PC-3 (cell line): ENCODE results near the gene ZNF148. TPM values are rescaled to one million over a fixed set of nuclear protein-coding genes. Genes with fewer than 3 reads are reported as not detected.

Experiments
- ATAC-seq: fragments of 200-7000 bp; cut with Tn5 transposase; 2 replicates; pipeline ENCODE4 v1.9.1; 2020; ENCODE audit warnings: mild to moderate bottlenecking, moderate library complexity
- BruUV-seq: library from RNA; stranded (reverse); fragments of 400-500 nt; replicated peaks from 2 replicates; lab custom pipeline; 2021; lab: Mats Ljungman, UMichigan
- CTCF ChIA-PET: fragments of 300-600 bp; sonication (Branson Sonifier 250); formaldehyde crosslinking; loops from one replicate; lab custom pipeline; 2022; ENCODE audit warnings: antibody characterized with exemption; lab: Charles Lee
- POLR2A ChIA-PET: fragments of 300-600 bp; sonication (Branson Sonifier 250); formaldehyde crosslinking; loops from one replicate; lab custom pipeline; 2022; ENCODE audit warnings: antibody characterized with exemption; ENCODE audit not compliant: unreplicated experiment; lab: Charles Lee
- DNase-seq: peaks from one replicate; pipeline ENCODE4 v3.0.0-alpha.2; 2015
- H2AFZ ChIP-seq: fragments of 300-600 bp; sonication (generic); 2 replicates; pipeline ENCODE4 v1.6.0; 2016; ENCODE audit warnings: antibody characterized with exemption, low read length
- H3F3A ChIP-seq: fragments of 300-600 bp; sonication (generic); one replicate; pipeline ENCODE4 v1.6.0; 2017; ENCODE audit warnings: antibody characterized with exemption, low read length, control low read depth, mild to moderate bottlenecking; ENCODE audit not compliant: unreplicated experiment
- H3K27ac ChIP-seq: fragments of 300-600 bp; sonication (generic); 2 replicates; pipeline ENCODE4 v1.5.1; 2016; ENCODE audit warnings: mild to moderate bottlenecking, low read length
- H3K27me3 ChIP-seq: fragments of 300-600 bp; sonication (generic); 2 replicates; pipeline ENCODE4 v1.6.1; 2016; ENCODE audit warnings: low read length, mixed read lengths
- H3K36me3 ChIP-seq: fragments of 300-600 bp; sonication (generic); 2 replicates; pipeline ENCODE4 v1.6.1; 2016; ENCODE audit warnings: low read depth, mixed run types, low read length, mixed read lengths
- H3K4me1 ChIP-seq: fragments of 300-600 bp; sonication (generic); 2 replicates; pipeline ENCODE4 v1.5.1; 2016; ENCODE audit warnings: low read length; ENCODE audit not compliant: insufficient read depth
- H3K4me2 ChIP-seq: fragments of 300-600 bp; sonication (generic); 2 replicates; pipeline ENCODE4 v1.6.0; 2016; ENCODE audit warnings: low read length
- H3K4me3 ChIP-seq: fragments of 300-600 bp; sonication (generic); 2 replicates; pipeline ENCODE4 v1.5.1; 2016; ENCODE audit warnings: mild to moderate bottlenecking, low read length, mixed read lengths
- H3K79me2 ChIP-seq: fragments of 300-600 bp; sonication (generic); 2 replicates; pipeline ENCODE4 v1.6.1; 2017; ENCODE audit warnings: low read length, mixed read lengths
- H3K9ac ChIP-seq: fragments of 300-600 bp; sonication (generic); 2 replicates; pipeline ENCODE4 v1.6.0; 2016; ENCODE audit warnings: mild to moderate bottlenecking, low read length
- H3K9me2 ChIP-seq: fragments of 300-600 bp; sonication (generic); replicated peaks from 2 replicates; pipeline ENCODE4 v1.6.1; 2016; ENCODE audit warnings: mixed run types, low read length, mixed read lengths
- H3K9me3 ChIP-seq: fragments of 300-600 bp; sonication (generic); 2 replicates; pipeline ENCODE4 v1.6.1; 2016; ENCODE audit warnings: low read length, mixed read lengths
- H4K20me1 ChIP-seq: fragments of 300-600 bp; sonication (generic); 2 replicates; pipeline ENCODE4 v1.6.1; 2016; ENCODE audit warnings: low read length, mixed read lengths
- EZH2 ChIP-seq: fragments of 300-600 bp; sonication (generic); IDR thresholded peaks from one replicate; pipeline ENCODE4 v1.6.1; 2017; ENCODE audit warnings: antibody characterized with exemption, mild to moderate bottlenecking, low read length; ENCODE audit not compliant: unreplicated experiment
- EZH2phosphoT487 ChIP-seq: fragments of 300-600 bp; sonication (generic); IDR thresholded peaks from 2 replicates; pipeline ENCODE4 v1.6.1; 2018; ENCODE audit warnings: mild to moderate bottlenecking, antibody characterized with exemption, low read length, borderline replicate concordance
- intact Hi-C: fragments of 100-400 bp; cut with micrococcal nuclease; formaldehyde crosslinking; loops from 2 replicates; pipeline ENCODE4 v1.9.0; 2023
- total RNA-seq: library from RNA; depleted of rRNA; stranded (reverse); fragments of >200 nt; gene quantifications from 2 replicates; pipeline ENCODE4 v1.2.3, GENCODE V29; 2014
- TF ChIP-seq, protein P1 (sequence below): fragments of 300-600 bp; sonication (generic); conservative IDR thresholded peaks from 2 replicates; pipeline ENCODE4 v1.5.1; 2017; ENCODE audit warnings: antibody characterized with exemption, low read depth, mild to moderate bottlenecking, low read length

Gene ZNF148
- total RNA-seq, 1 experiment from 2014 or later: 18.1 TPM

DNA sequence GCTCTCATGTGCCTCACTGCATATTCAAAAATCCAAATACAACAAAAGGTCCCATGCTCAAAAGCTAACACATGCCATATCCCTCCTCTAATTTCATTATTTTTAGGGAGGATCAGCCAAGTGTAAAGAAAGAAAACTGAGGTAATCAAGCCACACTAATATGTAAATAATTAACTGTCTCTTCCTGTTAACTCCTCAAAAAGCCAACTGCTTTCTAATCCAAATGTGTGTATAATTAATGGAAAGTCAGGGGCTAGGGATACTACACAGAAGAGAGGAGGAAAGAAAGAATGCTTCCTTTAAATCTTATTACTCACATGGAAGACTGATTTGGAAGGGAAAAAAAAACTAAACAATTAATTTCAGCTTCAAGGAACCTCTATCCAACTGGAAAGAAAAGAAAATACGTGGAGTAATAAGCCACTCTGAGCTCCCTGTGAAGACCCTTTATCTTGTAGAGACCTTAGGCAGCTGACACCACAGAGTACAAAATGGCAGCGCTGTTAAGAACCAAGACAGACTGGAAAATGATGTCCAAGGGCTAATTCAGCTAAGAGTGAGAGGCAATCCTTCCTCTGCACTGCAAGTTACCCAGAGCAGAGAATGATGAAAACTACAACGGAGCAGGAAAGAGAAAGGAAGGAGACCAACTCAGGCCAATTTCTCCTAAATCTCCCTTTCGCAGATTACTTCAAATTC lies 56.8 kb downstream of the ZNF148 start:
- peak overlapping the region; percentile 20; the same call in 1 of the 2 replicates for H3K9ac ChIP-seq
- H4K20me1 ChIP-seq: no peaks in the 10 kb centered on the region
- TF ChIP-seq, protein P1, sequence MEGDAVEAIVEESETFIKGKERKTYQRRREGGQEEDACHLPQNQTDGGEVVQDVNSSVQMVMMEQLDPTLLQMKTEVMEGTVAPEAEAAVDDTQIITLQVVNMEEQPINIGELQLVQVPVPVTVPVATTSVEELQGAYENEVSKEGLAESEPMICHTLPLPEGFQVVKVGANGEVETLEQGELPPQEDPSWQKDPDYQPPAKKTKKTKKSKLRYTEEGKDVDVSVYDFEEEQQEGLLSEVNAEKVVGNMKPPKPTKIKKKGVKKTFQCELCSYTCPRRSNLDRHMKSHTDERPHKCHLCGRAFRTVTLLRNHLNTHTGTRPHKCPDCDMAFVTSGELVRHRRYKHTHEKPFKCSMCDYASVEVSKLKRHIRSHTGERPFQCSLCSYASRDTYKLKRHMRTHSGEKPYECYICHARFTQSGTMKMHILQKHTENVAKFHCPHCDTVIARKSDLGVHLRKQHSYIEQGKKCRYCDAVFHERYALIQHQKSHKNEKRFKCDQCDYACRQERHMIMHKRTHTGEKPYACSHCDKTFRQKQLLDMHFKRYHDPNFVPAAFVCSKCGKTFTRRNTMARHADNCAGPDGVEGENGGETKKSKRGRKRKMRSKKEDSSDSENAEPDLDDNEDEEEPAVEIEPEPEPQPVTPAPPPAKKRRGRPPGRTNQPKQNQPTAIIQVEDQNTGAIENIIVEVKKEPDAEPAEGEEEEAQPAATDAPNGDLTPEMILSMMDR: no peak
- TF ChIP-seq EZH2 (no peak), EZH2phosphoT487 (no peak)
- ChIA-PET POLR2A (no interaction called here), CTCF (no interaction called here)
- H3K79me2 ChIP-seq: no peaks in the 10 kb centered on the region
- peaks cover 12% of the 10 kb centered on the region for H3K4me1 ChIP-seq
- H3K9me2 ChIP-seq: no peaks in the 10 kb centered on the region
- DNase-seq: no peak
- H2AFZ ChIP-seq: no peak overlapping the region
- intact Hi-C loops: no loop called here
- H3F3A ChIP-seq: no peaks in the 10 kb centered on the region
- H3K4me3 ChIP-seq: no peak overlapping the region
- H3K4me2 ChIP-seq: peak overlapping the region; percentile 62
- ATAC-seq: peak; percentile 41
- H3K36me3 ChIP-seq: peaks cover 8% of the 10 kb centered on the region; the same call in 1 of the 2 replicates
- H3K9me3 ChIP-seq: no peaks in the 10 kb centered on the region
- H3K27me3 ChIP-seq: no peaks in the 10 kb centered on the region
- BruUV-seq: no TSS peak
- H3K27ac ChIP-seq: peak overlapping the region; percentile 90

DNA sequence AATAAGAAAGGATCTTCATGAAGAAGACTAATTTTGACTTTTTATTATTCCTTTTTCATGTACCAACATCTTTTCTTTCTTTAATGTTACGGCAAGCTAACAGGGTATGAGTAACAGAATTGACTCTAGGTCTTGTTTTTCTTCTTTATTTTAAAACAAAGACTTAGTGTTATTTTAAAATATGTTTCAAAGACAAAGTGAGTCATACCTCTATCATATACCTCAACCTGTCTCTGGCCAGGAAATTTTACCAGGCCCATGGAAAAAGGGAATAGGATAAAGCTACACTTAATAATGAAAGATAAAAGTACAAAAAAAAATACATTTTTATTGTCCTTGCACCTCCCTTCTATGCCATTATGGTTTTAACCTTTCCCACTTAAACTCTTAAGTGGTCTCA lies 57.4 kb downstream of the ZNF148 start:
- H3K79me2 ChIP-seq: no peaks in the 10 kb centered on the region
- peak overlapping the region; percentile 62 for H3K4me2 ChIP-seq
- no peaks in the 10 kb centered on the region for H3K9me3 ChIP-seq
- H2AFZ ChIP-seq: no peak overlapping the region
- ChIA-PET POLR2A (no interaction called here), CTCF (no interaction called here)
- no peaks in the 10 kb centered on the region for H3K9me2 ChIP-seq
- H3K4me3 ChIP-seq: no peak overlapping the region
- intact Hi-C loops: no loop called here
- ATAC-seq: peak; percentile 80
- TF ChIP-seq, protein P1: no peak
- TF ChIP-seq EZH2phosphoT487: no peak
- no peak for TF ChIP-seq EZH2
- no TSS peak for BruUV-seq
- no peaks in the 10 kb centered on the region for H3K27me3 ChIP-seq
- H4K20me1 ChIP-seq: no peaks in the 10 kb centered on the region
- peak; percentile 70 for DNase-seq
- peaks cover 11% of the 10 kb centered on the region; the same call in 1 of the 2 replicates for H3K36me3 ChIP-seq
- H3K9ac ChIP-seq: 0 out of 2 replicates have a peak overlapping the region, but pooled peaks have one; percentile 20
- H3K4me1 ChIP-seq: peaks cover 12% of the 10 kb centered on the region
- no peaks in the 10 kb centered on the region for H3F3A ChIP-seq
- peak overlapping the region; percentile 90 for H3K27ac ChIP-seq

DNA sequence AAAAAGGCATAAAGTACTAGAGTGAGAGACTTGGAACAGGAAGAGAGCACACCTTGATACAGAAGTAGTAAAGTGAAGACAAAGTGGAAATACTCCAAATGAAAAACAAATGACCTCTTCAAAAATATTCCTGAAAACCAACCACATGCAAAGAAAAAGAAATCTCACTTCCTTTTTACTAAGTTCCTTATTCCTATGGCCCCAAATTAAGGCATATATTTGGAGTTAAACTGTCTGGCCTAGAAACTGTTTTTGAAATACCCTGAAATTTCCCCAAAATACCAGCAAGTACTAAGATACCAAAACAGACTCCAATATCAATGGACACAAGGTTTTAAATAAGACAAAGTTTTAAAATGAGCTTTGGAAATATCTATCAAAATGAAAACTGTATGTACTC lies 58.2 kb downstream of the ZNF148 start:
- H3K27ac ChIP-seq: peak overlapping the region; percentile 15
- no peak overlapping the region for H3K9ac ChIP-seq
- ChIA-PET CTCF (no interaction called here), POLR2A (no interaction called here)
- H2AFZ ChIP-seq: no peak overlapping the region
- no peaks in the 10 kb centered on the region for H3F3A ChIP-seq
- peaks cover 12% of the 10 kb centered on the region for H3K4me1 ChIP-seq
- H3K9me3 ChIP-seq: no peaks in the 10 kb centered on the region
- no TSS peak for BruUV-seq
- H4K20me1 ChIP-seq: no peaks in the 10 kb centered on the region
- TF ChIP-seq EZH2phosphoT487 (no peak), EZH2 (no peak)
- TF ChIP-seq, protein P1: no peak
- no peak for ATAC-seq
- no peak for DNase-seq
- intact Hi-C loops: no loop called here
- H3K9me2 ChIP-seq: no peaks in the 10 kb centered on the region
- no peak overlapping the region for H3K4me3 ChIP-seq
- H3K4me2 ChIP-seq: no peak overlapping the region
- H3K79me2 ChIP-seq: no peaks in the 10 kb centered on the region
- H3K27me3 ChIP-seq: no peaks in the 10 kb centered on the region
- peaks cover 19% of the 10 kb centered on the region for H3K36me3 ChIP-seq
